Panc1 (cell line): ENCODE measurements around the gene KRTDAP. TPM values are rescaled to one million over a fixed set of nuclear protein-coding genes. Genes with fewer than 3 reads are reported as not detected.

ENCODE experiments used
- ATAC-seq: fragments of 200-7000 bp; cut with Tn5 transposase; 2 replicates; pipeline ENCODE4 v1.9.1; 2020; ENCODE audit warnings: mild to moderate bottlenecking, moderate library complexity
- BruUV-seq: library from RNA; stranded (reverse); fragments of 400-500 nt; replicated peaks from 2 replicates; lab custom pipeline; 2021; lab: Mats Ljungman, UMichigan
- CTCF ChIA-PET: fragments of 300-600 bp; sonication (Branson Sonifier 250); formaldehyde crosslinking; loops from one replicate; lab custom pipeline; 2022; ENCODE audit warnings: antibody characterized with exemption; lab: Charles Lee
- POLR2A ChIA-PET: fragments of 300-600 bp; sonication (Branson Sonifier 250); formaldehyde crosslinking; loops from one replicate; lab custom pipeline; 2022; ENCODE audit warnings: antibody characterized with exemption; lab: Charles Lee
- DNase-seq: peaks from one replicate; pipeline ENCODE4 v3.0.0-alpha.2; 2010; ENCODE audit warnings: low read depth, low spot score
- H3K27ac ChIP-seq: 2 replicates; pipeline ENCODE4 v1.5.1; 2011; ENCODE audit warnings: mild to moderate bottlenecking, low read length, inconsistent platforms
- H3K27me3 ChIP-seq: fragments of 200-500 bp; sonication (Bioruptor generic); 2 replicates; pipeline ENCODE4 v1.6.0; 2014; ENCODE audit warnings: low read length, inconsistent platforms; ENCODE audit not compliant: control insufficient read depth, insufficient read depth
- H3K36me3 ChIP-seq: fragments of 200-500 bp; sonication (Bioruptor generic); 2 replicates; pipeline ENCODE4 v1.5.1; 2014; ENCODE audit warnings: inconsistent platforms, mild to moderate bottlenecking, low read length, moderate library complexity; ENCODE audit not compliant: control insufficient read depth, insufficient read depth
- H3K4me1 ChIP-seq: 2 replicates; pipeline ENCODE4 v1.5.1; 2011; ENCODE audit warnings: inconsistent platforms, mild to moderate bottlenecking, low read length, moderate library complexity; ENCODE audit not compliant: control insufficient read depth, insufficient read depth
- H3K4me3 ChIP-seq, 2 experiments: 2 replicates each; pipeline ENCODE4 v1.5.1; 2011 to 2012; ENCODE audit warnings: low read depth in 2 of 2, low read length in 2 of 2, mild to moderate bottlenecking in 2 of 2, inconsistent platforms in 1 of 2, moderate library complexity in 1 of 2
- H3K9me3 ChIP-seq: fragments of 200-500 bp; sonication (Bioruptor generic); 2 replicates; pipeline ENCODE4 v1.5.1; 2014; ENCODE audit warnings: low read depth, mild to moderate bottlenecking, inconsistent platforms, low read length, moderate library complexity; ENCODE audit not compliant: control insufficient read depth, insufficient read depth
- CTCF ChIP-seq: fragments of 450-650 bp; IDR thresholded peaks from 2 replicates; pipeline ENCODE4 v1.5.1; 2017; ENCODE audit warnings: mild to moderate bottlenecking
- POLR2AphosphoS5 ChIP-seq: IDR thresholded peaks from 2 replicates; pipeline ENCODE4 v1.6.1; 2012; ENCODE audit warnings: mild to moderate bottlenecking, low read depth, low read length, moderate library complexity
- REST ChIP-seq, 2 experiments: IDR thresholded peaks; 2 replicates each; pipeline ENCODE4 v1.6.1; 2011 to 2012; ENCODE audit warnings: low read depth in 2 of 2, control low read depth in 1 of 2, low read length in 1 of 2, mild to moderate bottlenecking in 1 of 2, moderate library complexity in 1 of 2; ENCODE audit not compliant: insufficient read depth in 1 of 2
- SIN3A ChIP-seq: IDR thresholded peaks from 2 replicates; pipeline ENCODE4 v1.6.1; 2012; ENCODE audit warnings: low read depth, mild to moderate bottlenecking, low read length, moderate library complexity, borderline replicate concordance; ENCODE audit not compliant: insufficient read depth
- TCF7L2 ChIP-seq: IDR thresholded peaks from 2 replicates; pipeline ENCODE4 v1.6.1; 2011; ENCODE audit warnings: mild to moderate bottlenecking, low read depth, low read length, inconsistent platforms
- in situ Hi-C: cut with HindIII; loops from 2 replicates; pipeline ENCODE4 v1.10.0; 2016; ENCODE audit warnings: low sequenced_read_pairs, low pct_unique_long_range_greater_than_20kb
- intact Hi-C: fragments of 100-400 bp; cut with micrococcal nuclease; formaldehyde crosslinking; loops from one replicate; pipeline ENCODE4 v1.10.0; 2022; ENCODE audit not compliant: unreplicated experiment
- total RNA-seq: library from RNA; stranded (reverse); gene quantifications from one replicate; pipeline ENCODE4 v1.2.1, GENCODE V29; 2021; ENCODE audit not compliant: unreplicated experiment

KRTDAP gene
- total RNA-seq, 1 experiment from 2014 or later, result not detected

GRCh38 chr19:35459414-35460082 is 30.7 kb downstream of the KRTDAP start:
- no peak for TF ChIP-seq TCF7L2
- no peak for TF ChIP-seq POLR2AphosphoS5
- TF ChIP-seq SIN3A, result no peak
- no peak for TF ChIP-seq REST (IDR thresholded peaks at IDR 0.05; ENCODE audit: insufficient read depth in 1 of 2, low read depth in 2 of 2, low read length in 1 of 2)
- no peak for TF ChIP-seq CTCF
- in situ Hi-C loops, result no loop called here
- no peaks in the 10 kb centered on the region for H3K27me3 ChIP-seq

GRCh38 chr19:35458731-35459391 is 31.4 kb downstream of the KRTDAP start:
- TF ChIP-seq REST (IDR thresholded peaks at IDR 0.05; ENCODE audit: insufficient read depth in 1 of 2, low read depth in 2 of 2, low read length in 1 of 2) (no peak), POLR2AphosphoS5 (no peak), SIN3A (no peak), CTCF (no peak), TCF7L2 (no peak)
- POLR2A ChIA-PET, result no interaction called here
- H3K27me3 ChIP-seq, result no peaks in the 10 kb centered on the region
- no peak for DNase-seq
- H3K4me1 ChIP-seq, result no peaks in the 10 kb centered on the region
- intact Hi-C loops, result no loop called here
- H3K36me3 ChIP-seq, result no peaks in the 10 kb centered on the region
- no peak for ATAC-seq
- BruUV-seq, result no TSS peak
- CTCF ChIA-PET, result no interaction called here
- in situ Hi-C loops, result no loop called here
- H3K4me3 ChIP-seq, result no peak overlapping the region
- H3K9me3 ChIP-seq, result no peaks in the 10 kb centered on the region
- H3K27ac ChIP-seq, result no peak overlapping the region

More at GRCh38 chr19:35459414-35460082, 30.7 kb downstream of the KRTDAP start:
- intact Hi-C loops, result no loop called here
- POLR2A ChIA-PET, result no interaction called here
- Histone ChIP-seq H3K27ac (no peak overlapping the region), H3K9me3 (no peaks in the 10 kb centered on the region), H3K4me3 (no peak overlapping the region), H3K36me3 (no peaks in the 10 kb centered on the region), H3K4me1 (no peaks in the 10 kb centered on the region)
- ATAC-seq, result no peak; the same call in 1 of the 2 replicates
- CTCF ChIA-PET, result no interaction called here
- DNase-seq, result no peak
- BruUV-seq, result no TSS peak
